HG02571 (cell line): ENCODE measurements around the gene CAMSAP2.

Experiments used
- ATAC-seq: cut with Tn5 transposase; IDR thresholded peaks from one replicate; pipeline ENCODE4 v1.9.1; 2021; ENCODE audit warnings: mild to moderate bottlenecking, moderate library complexity; ENCODE audit not compliant: unreplicated experiment

The CAMSAP2 gene, protein sequence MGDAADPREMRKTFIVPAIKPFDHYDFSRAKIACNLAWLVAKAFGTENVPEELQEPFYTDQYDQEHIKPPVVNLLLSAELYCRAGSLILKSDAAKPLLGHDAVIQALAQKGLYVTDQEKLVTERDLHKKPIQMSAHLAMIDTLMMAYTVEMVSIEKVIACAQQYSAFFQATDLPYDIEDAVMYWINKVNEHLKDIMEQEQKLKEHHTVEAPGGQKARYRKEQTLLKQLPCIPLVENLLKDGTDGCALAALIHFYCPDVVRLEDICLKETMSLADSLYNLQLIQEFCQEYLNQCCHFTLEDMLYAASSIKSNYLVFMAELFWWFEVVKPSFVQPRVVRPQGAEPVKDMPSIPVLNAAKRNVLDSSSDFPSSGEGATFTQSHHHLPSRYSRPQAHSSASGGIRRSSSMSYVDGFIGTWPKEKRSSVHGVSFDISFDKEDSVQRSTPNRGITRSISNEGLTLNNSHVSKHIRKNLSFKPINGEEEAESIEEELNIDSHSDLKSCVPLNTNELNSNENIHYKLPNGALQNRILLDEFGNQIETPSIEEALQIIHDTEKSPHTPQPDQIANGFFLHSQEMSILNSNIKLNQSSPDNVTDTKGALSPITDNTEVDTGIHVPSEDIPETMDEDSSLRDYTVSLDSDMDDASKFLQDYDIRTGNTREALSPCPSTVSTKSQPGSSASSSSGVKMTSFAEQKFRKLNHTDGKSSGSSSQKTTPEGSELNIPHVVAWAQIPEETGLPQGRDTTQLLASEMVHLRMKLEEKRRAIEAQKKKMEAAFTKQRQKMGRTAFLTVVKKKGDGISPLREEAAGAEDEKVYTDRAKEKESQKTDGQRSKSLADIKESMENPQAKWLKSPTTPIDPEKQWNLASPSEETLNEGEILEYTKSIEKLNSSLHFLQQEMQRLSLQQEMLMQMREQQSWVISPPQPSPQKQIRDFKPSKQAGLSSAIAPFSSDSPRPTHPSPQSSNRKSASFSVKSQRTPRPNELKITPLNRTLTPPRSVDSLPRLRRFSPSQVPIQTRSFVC (N-terminal part only)

DNA sequence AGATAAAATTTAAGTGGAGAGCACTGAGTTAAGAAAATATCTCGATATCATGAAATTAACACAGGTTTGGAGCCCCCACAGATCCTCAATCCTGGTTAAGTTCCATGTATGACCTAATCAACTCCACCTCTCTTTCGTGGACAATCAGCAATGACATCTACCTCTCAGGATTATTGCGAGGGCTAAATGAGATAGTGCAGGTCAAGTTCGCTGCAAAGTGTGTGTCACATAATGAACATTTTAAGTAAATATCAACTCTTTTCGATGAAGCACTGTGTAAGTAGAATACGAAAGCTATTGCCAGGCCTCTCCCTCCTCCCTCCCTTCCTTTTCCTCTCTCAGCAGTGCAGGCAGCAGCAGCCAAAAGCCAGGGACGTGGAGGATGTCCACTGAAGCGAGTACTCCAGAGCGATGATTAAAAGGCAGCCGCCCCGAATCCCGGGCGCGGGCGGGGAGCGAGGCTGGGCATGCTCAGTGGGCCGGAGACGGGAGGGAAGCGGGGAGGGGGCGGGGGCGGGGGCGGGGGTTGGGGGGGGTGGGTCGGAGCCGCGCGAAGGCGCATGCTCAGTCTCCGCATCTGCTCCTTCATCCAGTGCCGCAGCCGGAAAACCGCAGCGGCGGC, at the start of gene CAMSAP2:
TSS of gene CAMSAP2 (plus strand) at position 567 of the 622 bp plus-strand sequence. CDS start 935 bp downstream, outside the sequence.
- peak; percentile 42 for ATAC-seq

DNA sequence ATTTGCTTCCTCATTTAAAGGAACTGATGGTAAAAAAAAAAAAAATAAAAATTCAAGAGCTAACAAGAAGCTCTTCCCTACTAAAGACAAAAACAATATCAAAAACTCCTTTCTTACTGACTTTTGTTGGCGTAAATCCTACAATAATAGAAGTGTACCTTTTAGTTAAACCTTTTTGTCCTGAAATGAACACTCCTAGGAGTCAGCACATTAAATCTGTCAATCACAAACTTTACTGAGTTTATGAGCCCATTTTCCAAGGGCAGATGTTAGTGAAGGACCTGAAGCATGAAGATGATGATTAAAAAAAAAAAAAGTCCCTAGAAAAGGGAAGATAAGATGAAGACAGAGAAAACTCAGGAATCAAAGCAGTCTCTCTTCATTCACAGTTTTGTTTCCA, 46.4 kb upstream of the CAMSAP2 start:
- no peak for ATAC-seq

DNA sequence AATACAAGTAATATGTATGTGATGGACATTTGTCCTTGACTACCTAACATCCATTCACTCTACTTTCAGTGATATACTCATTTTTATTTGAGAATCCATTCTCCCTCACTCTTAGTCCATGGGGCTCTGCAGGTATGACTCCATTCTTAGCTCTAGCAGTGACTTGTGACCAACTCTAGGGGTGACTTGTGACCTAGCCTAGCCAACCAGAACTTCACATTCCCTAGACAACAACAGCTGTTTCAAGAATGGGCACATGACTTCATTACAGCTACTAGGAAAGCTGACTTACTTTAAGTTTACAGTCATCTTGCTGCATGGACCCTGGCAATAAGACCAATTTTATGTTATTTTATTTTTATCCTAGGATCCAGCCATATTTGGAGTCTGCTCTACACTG, 45.4 kb upstream of the CAMSAP2 start:
- no peak for ATAC-seq

DNA sequence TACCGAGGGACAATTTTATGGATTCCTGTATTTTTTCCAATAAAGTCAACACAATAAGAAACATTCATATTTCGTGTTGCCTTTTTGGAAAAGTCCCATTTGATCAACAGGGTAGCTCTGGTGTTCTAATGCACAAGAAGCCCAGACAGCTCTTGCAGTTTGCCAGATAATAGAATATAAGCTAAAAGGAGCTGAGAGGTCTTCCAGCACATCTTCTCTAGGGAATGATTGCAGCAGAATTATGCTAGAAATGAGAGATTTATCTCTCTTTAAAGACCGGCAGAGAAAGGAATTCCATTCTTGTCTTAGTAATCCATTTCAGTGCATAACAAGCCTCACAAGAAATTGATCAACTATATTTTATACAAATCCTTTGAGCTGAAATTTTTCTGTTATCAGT, 44.0 kb upstream of the CAMSAP2 start:
- ATAC-seq, result no peak

DNA sequence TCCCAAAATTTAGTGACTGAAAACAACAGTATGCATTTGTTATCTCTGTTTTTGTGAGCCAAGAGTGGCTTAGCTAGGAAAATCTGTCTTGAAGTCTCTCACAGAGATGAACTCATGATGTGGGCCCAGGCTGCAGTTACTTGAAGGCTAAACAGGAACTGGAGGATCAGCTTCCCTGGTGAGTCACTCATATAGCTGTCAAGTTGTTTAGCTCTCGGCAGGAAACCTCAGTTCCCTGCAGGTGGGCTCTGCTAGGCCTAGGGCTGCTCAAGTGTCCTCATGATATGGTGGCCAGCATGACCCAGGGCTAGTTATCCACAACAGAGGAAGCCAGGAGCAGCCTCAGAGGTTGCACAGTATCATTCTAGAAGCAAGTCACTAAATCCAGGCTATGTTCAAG, 38.8 kb upstream of the CAMSAP2 start:
- no peak for ATAC-seq

DNA sequence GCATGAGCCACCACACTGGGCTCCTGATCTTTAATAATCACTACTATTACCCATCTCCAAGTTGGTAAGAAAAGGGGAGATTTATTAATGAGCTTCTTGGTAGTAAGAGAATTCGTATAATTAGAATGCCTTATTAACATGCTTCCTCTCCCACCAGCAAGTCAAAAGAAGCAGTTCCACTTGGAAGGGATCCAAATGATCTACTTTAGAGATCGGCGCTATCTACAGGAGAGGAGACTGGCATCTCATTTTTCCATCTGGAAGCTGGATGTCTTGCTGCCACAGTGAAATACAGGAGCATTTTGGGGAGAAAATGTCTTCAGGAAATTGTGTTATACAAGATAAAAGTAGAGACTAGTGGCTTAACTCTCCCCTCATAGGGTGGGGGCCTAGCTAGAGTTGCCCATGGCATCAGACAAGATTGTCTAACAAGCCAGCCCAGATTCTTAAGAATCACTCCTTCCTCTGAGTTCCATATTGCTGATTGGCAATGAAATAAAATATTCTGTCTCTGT, 33.6 kb upstream of the CAMSAP2 start:
- no peak for ATAC-seq

DNA sequence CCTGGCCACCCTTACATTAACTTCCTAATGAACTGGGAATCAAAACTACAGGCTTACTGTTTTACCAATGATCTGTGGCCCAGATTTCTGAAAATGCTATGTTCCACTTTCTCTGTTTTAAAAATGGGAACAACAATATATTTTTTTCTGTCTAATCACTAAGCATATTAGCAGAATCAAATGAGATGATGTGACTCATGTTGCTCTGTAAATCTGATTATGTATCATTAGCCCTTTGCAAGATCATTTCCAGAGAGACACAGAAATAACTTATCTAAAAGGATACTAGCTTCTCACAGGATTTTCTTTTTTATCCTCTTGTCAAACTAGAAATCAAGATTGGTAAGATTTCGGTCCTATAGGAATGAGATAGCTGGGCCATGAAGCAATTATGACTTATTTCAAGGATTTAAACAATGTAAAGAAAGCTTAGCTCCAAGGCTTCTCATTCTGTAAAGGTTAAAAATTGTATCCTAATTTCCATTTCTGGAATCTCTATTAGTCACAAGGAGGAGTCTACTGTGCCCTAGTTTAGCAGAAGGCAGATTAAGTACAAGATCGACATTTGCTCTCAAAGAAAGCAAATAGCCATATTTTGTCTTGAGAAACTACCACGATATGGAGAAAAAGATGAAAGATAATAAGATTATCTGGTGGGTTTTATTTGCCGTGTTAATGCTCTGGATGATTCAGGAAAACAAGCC, 32.4 kb upstream of the CAMSAP2 start:
- ATAC-seq, result no peak

DNA sequence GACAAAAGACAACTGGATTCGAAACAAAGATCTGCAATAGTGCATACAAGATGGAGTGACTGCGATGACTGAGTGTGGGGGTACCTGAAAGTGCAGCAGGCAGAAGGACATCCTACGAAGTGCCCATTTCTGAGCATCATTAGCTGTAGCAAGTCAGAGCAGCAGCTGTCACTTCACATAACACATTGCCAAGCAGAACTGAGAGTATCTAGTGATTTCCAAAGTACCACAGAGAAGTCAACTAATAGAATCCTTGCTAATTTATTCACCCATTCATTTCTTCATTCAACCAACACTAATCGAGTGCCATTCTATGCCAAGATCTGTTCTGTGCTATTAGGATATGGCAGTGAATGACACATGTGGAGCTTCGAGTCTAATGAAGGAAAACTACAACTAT, 31.6 kb upstream of the CAMSAP2 start:
- ATAC-seq, result no peak

DNA sequence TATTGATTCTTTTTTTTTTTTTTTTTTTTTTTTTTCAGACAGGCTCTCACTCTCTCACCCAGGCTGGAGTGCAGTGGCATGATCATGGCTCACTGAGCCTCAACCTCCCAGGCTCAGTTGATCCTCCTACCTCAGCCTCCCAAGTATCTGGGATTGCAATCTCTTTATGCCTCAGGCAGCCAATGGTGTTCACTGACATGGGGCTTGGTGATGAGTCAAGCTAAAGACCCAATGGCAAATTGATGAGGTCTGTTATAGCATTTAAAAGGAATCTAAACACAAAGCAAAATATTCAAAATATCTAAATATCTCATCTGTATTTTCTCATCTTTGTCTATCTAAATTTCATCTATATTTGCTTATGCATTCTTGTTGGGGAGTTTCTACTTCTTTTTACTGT, 30.5 kb upstream of the CAMSAP2 start:
- ATAC-seq, result no peak

DNA sequence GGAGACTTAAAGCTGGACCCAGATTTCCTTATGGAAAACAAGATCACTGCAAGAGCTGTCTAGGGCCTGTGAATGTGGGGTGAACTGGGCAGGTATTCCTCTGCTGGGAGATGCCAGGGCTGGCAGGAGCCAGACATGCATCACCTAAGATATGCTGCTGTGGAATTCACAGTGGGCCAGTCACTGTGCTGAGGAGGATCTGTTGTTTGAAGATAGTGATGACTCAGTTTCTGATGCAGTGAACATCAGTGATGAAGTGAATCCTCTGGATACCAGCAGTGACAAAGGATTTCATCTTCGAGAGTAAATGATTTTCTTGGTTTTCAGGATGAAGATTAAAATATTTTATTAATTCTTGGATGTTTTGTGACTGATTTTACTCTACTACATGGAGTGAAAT, 29.9 kb upstream of the CAMSAP2 start:
- ATAC-seq, result no peak

DNA sequence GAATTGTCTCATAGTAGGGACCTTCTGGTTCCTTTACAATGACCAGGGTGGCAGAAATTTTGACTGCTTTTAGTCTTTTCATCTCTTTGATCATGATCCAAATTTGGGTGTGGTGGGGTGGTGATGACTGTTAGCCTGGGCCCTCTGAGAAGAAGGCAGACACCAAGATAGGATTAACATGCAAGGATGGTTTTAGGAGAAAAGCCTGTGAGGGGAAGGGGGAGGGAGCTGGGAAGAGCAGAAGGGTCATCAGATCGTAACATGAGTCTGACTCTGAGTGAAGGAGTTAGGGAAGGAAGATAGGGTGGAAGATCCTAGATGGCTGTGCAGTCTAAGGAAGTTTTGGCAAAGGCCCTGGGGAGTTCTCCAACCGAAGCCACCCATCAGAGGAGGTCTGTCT, 28.5 kb upstream of the CAMSAP2 start:
- ATAC-seq, result no peak

DNA sequence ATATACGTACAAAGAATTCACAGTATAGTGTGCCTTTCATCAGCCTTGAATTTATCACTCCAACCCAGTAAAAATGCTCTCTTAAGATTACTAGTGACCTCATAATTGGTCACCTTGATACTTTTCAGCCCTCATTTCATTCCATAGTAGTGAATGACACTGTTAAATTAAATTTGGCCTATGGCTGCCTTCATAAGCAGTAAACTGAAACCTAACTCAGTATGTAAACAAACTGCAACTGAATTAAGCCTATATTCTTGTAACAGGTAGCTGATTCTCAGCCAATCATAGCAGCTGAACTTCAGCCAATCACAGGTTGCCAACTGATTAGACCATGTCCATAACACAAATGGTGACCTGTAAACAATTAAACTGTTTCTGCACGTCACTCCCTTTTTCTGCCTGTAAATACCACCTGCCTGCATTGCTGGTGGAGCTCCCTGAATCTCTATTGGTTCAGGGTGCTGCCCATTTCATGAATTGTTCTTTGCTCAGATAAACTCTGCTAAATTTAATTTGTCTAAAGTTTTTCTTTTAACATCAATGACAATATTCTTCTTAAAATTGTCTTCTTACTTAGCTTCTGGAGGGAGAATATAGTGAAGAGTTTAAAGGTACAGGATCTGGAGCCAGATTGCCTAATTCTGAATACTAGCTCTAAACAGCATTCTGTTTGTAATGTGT, 24.0 kb upstream of the CAMSAP2 start:
- no peak for ATAC-seq

DNA sequence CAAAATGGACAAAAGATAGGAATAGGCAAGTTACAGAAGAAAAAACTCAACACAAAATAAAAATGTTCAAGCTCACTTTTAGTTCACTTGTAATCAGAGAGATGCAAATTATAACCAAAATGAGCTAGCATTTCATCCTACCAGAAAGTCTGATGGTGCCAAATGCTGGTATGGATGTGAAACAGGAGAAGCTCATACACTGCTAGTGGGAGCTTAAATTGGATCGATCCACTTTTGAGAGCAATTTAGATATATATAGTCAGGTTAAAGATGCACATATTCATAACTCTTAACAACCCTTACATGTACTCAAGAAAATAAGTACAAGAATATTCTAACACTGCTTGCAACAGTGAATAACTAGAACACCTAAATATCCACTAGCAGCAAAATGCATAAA, 18.5 kb upstream of the CAMSAP2 start:
- ATAC-seq, result no peak

DNA sequence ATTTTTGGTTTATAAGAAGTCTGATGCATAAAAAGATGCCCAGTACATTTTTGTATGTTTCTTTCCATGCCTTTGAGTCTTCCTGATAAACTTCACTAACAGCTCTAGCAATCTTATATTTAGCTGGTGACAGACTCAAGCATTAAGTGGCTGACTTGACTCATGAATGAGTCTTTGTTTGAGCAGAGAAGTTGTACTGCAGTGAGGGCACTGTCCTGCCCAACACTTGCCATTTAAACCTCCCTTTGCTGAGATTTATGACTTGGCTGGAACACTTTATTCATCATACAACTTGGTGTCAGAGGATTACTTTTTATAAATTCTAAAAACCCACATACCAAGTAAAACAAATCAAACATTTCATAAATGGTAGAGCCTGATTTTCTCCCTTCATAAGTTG, 14.6 kb upstream of the CAMSAP2 start:
- ATAC-seq, result no peak

DNA sequence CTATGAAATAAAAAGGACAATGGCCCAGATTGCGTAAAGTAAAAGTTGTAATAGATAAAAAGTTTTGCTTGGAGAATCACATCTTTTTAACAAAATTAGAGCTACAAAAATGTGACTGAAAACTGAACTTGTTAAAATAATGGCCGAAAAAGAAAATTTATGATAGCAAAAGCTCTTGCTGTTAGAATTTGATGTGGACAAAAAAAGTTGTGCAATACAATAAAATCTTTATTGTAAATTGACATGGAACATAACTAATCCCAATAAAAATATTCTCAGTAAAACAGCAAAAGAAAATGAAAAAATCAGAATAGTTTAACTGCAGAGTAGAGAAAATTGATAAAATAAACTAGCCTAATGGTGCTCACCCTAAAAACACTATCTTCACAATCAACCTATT, 11.4 kb upstream of the CAMSAP2 start:
- no peak for ATAC-seq

DNA sequence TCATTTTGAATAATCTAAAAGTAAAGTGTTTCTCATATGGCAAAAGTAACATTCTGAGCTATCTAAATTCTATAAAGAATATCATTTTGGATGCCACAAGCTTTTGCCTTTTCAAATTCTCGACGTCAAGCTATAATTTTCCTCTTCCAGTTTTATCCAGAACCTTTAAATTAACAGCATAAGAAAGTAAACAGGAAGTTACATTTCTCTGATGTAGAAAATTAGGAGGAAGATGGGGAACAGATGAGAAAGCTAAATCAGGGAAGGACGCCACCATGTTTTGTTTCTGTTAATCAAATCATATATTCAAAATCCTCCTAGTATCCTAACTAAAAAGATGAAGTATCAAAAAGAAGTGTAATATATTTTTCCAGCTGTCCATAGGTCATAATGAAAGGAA, 8.8 kb upstream of the CAMSAP2 start:
- ATAC-seq, result no peak

DNA sequence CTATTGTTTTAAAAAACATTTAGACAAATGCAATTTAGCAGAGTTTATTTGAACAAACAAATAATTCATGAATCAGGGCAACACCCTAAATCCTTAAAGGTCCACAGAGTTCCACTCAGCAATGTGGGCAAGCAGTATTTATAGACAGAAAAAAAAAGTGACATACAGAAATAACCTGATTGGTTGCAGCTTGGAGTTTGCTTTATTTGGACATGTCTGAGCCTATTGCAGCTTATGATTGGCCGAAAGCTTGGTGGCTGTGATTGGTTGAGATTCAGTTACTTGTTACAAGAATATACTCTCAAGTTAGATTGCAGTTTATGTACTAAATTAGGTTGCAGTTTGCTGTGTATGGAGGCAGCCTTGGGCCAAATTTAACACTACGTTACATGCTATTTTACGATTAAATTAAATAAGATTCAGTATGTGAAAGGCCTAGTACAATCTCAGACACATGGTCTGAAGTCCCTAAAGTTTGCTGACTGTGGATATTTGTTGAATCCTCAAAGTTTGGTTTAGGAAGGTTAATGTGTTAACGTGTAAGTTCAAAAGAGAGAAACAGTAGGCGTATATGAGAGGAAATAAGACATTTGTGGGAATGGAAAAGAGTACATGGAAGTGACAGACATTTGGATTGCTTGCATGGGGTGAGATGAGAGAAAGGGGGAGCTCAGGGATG, 6.9 kb upstream of the CAMSAP2 start:
- ATAC-seq, result no peak

DNA sequence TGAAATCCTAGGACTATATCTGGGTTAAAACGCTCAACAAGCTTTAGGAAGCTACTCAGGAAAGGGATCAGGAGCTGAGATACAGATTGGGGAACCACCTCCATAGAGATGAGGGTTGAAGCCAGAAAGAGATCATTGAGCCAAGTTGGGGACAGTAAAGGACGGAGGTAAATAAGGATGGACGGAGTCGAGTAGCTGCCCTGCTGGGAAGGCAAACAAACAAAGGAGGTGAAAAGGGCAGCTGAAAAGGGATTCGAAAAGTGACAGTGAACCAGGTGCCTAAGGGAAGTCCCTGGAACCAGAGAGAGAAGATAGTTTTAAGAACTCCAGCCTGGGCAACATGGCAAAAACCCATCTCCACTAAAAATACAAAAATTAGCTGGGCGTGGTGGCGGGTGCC, 6.3 kb upstream of the CAMSAP2 start:
- no peak for ATAC-seq

DNA sequence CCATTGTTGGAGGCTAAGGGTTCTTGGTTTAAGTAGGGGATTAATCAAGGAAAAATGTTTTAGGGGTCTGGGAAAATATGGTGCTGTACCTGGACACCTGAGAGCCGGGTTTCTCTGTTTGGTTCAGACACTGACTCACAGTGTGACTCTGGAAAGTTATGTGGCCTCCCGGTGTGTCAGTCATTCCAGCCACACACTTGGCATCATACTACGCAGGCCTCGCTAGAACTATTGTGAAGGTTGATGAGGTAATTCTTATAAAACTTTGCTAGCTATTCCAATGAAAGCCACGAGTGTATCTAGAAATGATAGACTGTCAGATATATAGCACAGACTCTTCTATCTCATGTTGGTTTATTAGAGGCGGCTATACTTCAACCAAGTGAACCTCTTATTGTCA, 4.8 kb upstream of the CAMSAP2 start:
- ATAC-seq, result no peak
